Gastrocnemius medialis (tissue), 4 donors: Measurements from ENCODE around the gene GGA2.

ENCODE experiments used
- POLR2A ChIP-seq, 2 donors: fragments of 450-650 bp; IDR thresholded peaks; one replicate each; pipeline ENCODE4 v1.6.1; 2017; ENCODE audit warnings: antibody characterized with exemption in 2 of 2, mild to moderate bottlenecking in 2 of 2, moderate library complexity in 2 of 2
- TF ChIP-seq, protein P1 (sequence below), 5 experiments: fragments of 450-650 bp in 3 of 5; fragments of 200-600 bp in 2 of 5; sonication (generic) in 2 of 5; IDR thresholded peaks in 4 of 5; conservative IDR thresholded peaks in 1 of 5; 1 replicate in 4 of 5; 2 replicates in 1 of 5; pipeline ENCODE4 v1.5.1; 2016 to 2019; ENCODE audit warnings: antibody characterized with exemption in 5 of 5, mild to moderate bottlenecking in 3 of 5, moderate library complexity in 3 of 5

DNA sequence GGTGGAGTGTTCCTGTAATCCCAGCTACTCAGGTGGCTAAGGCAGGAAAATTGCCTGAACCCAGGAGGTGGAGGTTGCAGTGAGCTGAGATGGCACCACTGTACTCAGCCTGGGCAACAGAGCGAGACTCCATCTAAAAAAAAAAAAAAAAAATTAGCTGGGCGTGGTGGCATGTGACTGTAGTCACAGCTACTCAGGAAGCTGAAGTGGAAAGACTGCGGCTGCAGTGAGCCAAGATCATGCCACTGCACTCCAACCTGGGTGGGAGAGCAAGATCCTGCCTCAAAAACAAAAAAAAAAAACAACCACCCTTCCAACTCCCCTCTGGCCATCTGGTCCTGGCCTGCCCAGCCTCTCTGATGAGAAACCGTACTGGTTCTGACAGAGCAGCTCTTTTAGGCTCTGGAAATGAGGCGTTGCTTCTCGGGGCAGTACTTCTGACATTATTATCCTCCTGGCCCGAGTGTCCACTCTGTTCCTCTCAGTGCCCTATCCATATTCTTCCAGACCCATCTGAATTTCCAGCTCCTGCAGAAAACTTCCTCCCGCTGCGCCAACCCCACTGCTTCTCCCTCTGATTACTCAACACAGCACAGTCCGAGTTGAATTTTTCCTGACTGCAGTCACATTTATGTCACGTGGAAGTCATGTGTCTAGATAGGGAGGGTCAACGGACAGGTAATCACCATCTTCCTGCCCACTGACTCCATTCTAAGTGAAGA lies 13.3 kb downstream of the GGA2 start:
- TF ChIP-seq, protein P1, sequence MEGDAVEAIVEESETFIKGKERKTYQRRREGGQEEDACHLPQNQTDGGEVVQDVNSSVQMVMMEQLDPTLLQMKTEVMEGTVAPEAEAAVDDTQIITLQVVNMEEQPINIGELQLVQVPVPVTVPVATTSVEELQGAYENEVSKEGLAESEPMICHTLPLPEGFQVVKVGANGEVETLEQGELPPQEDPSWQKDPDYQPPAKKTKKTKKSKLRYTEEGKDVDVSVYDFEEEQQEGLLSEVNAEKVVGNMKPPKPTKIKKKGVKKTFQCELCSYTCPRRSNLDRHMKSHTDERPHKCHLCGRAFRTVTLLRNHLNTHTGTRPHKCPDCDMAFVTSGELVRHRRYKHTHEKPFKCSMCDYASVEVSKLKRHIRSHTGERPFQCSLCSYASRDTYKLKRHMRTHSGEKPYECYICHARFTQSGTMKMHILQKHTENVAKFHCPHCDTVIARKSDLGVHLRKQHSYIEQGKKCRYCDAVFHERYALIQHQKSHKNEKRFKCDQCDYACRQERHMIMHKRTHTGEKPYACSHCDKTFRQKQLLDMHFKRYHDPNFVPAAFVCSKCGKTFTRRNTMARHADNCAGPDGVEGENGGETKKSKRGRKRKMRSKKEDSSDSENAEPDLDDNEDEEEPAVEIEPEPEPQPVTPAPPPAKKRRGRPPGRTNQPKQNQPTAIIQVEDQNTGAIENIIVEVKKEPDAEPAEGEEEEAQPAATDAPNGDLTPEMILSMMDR (IDR thresholded peaks at IDR 0.05 in 4 of 5, conservative IDR thresholded peaks at IDR 0.05 in 1 of 5): no peak
- TF ChIP-seq POLR2A (IDR thresholded peaks at IDR 0.05): no peak
